ENCODE results near the gene SPATA32.

- TF ChIP-seq, protein P1, sequence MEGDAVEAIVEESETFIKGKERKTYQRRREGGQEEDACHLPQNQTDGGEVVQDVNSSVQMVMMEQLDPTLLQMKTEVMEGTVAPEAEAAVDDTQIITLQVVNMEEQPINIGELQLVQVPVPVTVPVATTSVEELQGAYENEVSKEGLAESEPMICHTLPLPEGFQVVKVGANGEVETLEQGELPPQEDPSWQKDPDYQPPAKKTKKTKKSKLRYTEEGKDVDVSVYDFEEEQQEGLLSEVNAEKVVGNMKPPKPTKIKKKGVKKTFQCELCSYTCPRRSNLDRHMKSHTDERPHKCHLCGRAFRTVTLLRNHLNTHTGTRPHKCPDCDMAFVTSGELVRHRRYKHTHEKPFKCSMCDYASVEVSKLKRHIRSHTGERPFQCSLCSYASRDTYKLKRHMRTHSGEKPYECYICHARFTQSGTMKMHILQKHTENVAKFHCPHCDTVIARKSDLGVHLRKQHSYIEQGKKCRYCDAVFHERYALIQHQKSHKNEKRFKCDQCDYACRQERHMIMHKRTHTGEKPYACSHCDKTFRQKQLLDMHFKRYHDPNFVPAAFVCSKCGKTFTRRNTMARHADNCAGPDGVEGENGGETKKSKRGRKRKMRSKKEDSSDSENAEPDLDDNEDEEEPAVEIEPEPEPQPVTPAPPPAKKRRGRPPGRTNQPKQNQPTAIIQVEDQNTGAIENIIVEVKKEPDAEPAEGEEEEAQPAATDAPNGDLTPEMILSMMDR (conservative IDR thresholded peaks at IDR 0.05; ENCODE audit: low read depth in 2 of 2): no peak
- TF ChIP-seq EZH2 (IDR thresholded peaks at IDR 0.05; ENCODE audit: low read depth, unreplicated experiment) (no peak), JUNB (IDR thresholded peaks at IDR 0.05; ENCODE audit: unreplicated experiment) (no peak), POLR2AphosphoS5 (IDR thresholded peaks at IDR 0.05; ENCODE audit: low read depth) (no peak), EZH2phosphoT487 (IDR thresholded peaks at IDR 0.05; ENCODE audit: unreplicated experiment) (no peak), REST (IDR thresholded peaks at IDR 0.05; ENCODE audit: unreplicated experiment) (no peak), CREB1 (CRISPR knock-in tag; IDR thresholded peaks at IDR 0.05; ENCODE audit: low read depth) (no peak), ZNF462 (CRISPR knock-in tag; IDR thresholded peaks at IDR 0.05) (no peak), ETS1 (IDR thresholded peaks at IDR 0.05) (no peak), NANOG (IDR thresholded peaks at IDR 0.05; ENCODE audit: borderline replicate concordance) (no peak), STAT1 (IDR thresholded peaks at IDR 0.05; ENCODE audit: unreplicated experiment) (no peak), ZNF114 (CRISPR knock-in tag; IDR thresholded peaks at IDR 0.05) (no peak)
Observed at GRCh38 chr17:45257115-45257514, 4.8 kb downstream of the SPATA32 start.
